SKM-1 (cell line): Measurements from ENCODE around the gene TEX22.

Experiments used
- DNase-seq: peaks from one replicate; lab custom pipeline; 2025; ENCODE audit not compliant: unreplicated experiment; lab: John Stamatoyannopoulos, UW

Gene TEX22

GRCh38 chr14:105384041-105384557 lies 14.2 kb upstream of the TEX22 start:
- DNase-seq = no peak

- no peak for DNase-seq
Observed at GRCh38 chr14:105384605-105385321, 13.6 kb upstream of the TEX22 start.

- no peak for DNase-seq
Observed at GRCh38 chr14:105385322-105385637, 13.1 kb upstream of the TEX22 start.

GRCh38 chr14:105385698-105386365 lies 12.5 kb upstream of the TEX22 start:
- DNase-seq = no peak

- DNase-seq = no peak
Observed at GRCh38 chr14:105386581-105387529, 11.5 kb upstream of the TEX22 start.

- DNase-seq = no peak
Observed at GRCh38 chr14:105387530-105387922, 10.8 kb upstream of the TEX22 start.

- DNase-seq = no peak
Observed at GRCh38 chr14:105388110-105388951, 10.0 kb upstream of the TEX22 start.

GRCh38 chr14:105388976-105389375 lies 9.4 kb upstream of the TEX22 start:
- DNase-seq = no peak

- DNase-seq = no peak
Observed at GRCh38 chr14:105389534-105389933, 8.8 kb upstream of the TEX22 start.

GRCh38 chr14:105389976-105390848 lies 8.1 kb upstream of the TEX22 start:
- DNase-seq = no peak

- no peak for DNase-seq
Observed at GRCh38 chr14:105390849-105391500, 7.4 kb upstream of the TEX22 start.

- no peak for DNase-seq
Observed at GRCh38 chr14:105391541-105391940, 6.8 kb upstream of the TEX22 start.

GRCh38 chr14:105392131-105393090 lies 5.9 kb upstream of the TEX22 start:
- no peak for DNase-seq

GRCh38 chr14:105393151-105393550 lies 5.2 kb upstream of the TEX22 start:
- DNase-seq = no peak

- no peak for DNase-seq
Observed at GRCh38 chr14:105394714-105395537, 3.4 kb upstream of the TEX22 start.

GRCh38 chr14:105395538-105395854 lies 2.8 kb upstream of the TEX22 start:
- DNase-seq = no peak

- no peak for DNase-seq
Observed at GRCh38 chr14:105397350-105397931, 897 bp upstream of the TEX22 start.
